Activated naive CD4-positive, alpha-beta T cell treated with anti-CD3 and anti-CD28 coated beads, Interleukin-2, amount 50 U/mL, for 24 hours (primary cell): ENCODE results near the gene CORO7.

ENCODE experiments used
- H3K27ac Mint-ChIP-seq: one replicate; pipeline ENCODE4 v1.8.0; 2021; ENCODE audit warnings: mild to moderate bottlenecking, mixed read lengths
- H3K27me3 Mint-ChIP-seq: one replicate; pipeline ENCODE4 v1.8.0; 2021; ENCODE audit warnings: mixed read lengths
- H3K36me3 Mint-ChIP-seq: one replicate; pipeline ENCODE4 v1.8.0; 2021; ENCODE audit warnings: mixed read lengths
- H3K4me1 Mint-ChIP-seq: one replicate; pipeline ENCODE4 v1.8.0; 2021; ENCODE audit warnings: mixed read lengths
- H3K4me3 Mint-ChIP-seq: one replicate; pipeline ENCODE4 v1.8.0; 2021; ENCODE audit warnings: mild to moderate bottlenecking, mixed read lengths
- H3K9me3 Mint-ChIP-seq: one replicate; pipeline ENCODE4 v1.8.0; 2021; ENCODE audit warnings: mixed read lengths

The CORO7 gene

DNA sequence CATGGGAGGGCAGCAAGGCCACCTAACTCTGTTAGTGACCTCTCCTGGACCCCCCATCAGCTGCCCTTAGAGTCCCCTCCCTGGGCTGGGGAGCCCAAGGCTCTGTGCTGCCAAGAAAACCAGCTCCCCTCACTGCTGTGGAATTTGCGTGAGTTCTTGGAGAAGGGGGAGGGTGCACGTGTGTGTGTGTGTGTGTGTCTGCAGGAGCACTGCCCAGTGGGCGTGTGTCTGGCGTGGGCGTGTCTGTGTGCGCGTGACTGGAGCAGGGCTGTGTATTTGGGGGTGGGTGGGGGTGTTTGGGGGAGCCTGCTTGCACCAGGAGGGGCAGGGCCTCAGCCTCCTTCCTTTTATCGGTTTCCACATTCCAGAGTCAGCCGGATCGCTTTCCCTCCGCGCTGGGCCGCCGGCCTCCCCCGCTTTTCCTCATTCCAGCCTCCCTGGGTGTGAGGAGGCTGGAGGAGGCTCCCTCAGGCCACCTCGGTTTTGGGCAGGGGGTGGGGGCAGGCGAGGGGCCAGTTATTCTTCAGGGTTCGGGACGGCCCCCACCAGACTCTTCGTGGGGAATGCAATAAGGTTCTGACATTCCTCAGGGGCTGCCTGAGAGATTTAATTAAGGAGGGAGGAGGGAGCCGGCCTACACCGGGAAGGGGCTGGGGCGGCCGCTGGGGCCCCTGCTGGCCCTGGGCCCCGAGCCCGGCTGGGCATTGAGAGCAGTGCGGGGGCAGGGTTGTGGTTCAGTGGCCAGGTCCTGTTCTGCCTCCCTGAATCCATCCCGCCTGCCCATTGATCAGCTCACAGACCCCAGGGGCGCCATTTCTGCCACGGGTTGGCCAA, 42.3 kb downstream of the CORO7 start:
- Mint-ChIP-seq H3K27me3 (no peaks in the 10 kb centered on the region), H3K4me3 (no peak overlapping the region), H3K36me3 (no peaks in the 10 kb centered on the region), H3K27ac (no peak overlapping the region), H3K9me3 (no peaks in the 10 kb centered on the region), H3K4me1 (peaks cover 17% of the 10 kb centered on the region)

DNA sequence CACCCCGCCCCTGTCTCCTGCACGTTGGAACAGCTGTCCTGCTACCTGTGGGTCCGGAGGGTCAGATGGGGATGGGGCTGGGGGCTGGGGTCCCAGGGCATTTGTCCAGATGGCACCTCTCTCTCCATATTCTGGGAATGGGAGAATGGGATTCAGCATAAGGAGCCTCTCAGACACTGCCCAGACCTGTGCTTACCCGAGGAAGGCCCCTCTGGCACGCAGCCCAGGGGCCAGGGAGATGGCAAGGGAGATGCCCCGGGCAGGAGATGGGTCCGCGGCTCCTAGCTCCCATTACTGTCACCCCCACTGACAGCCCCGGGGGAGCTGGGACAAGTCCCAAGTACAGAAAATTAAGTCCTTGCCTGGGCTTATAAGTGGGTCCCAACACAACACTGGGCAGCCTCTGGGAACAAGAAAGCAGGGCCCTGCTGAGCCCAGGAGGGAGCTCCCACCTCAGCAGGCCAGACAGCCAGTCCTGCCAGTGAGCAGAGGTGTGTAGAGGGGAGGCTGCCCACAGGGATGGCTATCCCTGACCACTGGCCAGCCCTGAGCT, 43.0 kb downstream of the CORO7 start:
- Mint-ChIP-seq H3K4me3 (no peak overlapping the region), H3K9me3 (no peaks in the 10 kb centered on the region), H3K36me3 (no peaks in the 10 kb centered on the region), H3K4me1 (peaks cover 17% of the 10 kb centered on the region), H3K27ac (no peak overlapping the region), H3K27me3 (no peaks in the 10 kb centered on the region)

DNA sequence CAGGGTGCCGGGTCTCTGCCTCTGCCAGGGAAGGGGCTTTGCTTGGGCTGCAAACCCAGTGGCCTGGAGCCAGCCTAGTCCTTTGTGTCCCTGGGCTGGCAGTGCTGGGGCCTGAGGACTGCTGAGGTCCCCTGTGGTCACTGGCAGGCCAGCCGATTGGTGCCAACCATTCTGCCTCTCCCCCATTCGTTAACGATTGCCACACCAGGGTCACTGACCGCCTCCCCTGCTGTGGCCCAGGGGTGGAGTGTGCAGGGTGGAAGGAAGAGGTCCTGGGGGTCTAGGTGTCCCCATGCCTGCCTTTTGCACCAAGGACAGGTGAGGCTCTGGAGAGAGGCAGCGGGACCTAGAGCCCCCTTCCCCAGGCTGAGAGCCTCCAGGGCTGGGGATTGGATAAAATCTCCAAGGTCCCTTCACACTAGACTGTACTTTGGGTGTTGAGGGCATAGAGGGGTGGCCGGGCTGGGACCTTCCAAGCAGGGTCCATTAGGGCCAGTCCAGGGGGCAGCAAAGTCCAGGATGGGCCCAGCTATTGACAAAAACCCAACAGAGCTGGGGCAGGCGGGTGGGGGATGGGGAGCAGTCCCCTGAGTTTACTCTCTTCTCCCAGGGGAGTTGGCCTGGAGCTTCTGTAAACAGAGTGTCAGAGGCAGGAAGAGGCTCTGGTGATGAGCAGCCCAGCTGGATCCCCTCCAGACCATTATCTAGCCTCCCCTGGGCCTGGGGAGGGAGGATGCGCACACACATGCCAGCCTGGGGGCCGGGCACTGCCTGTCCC, 43.6 kb downstream of the CORO7 start:
- Mint-ChIP-seq H3K27ac (no peak overlapping the region), H3K4me3 (peak overlapping the region; percentile 82), H3K4me1 (peaks cover 14% of the 10 kb centered on the region), H3K27me3 (no peaks in the 10 kb centered on the region), H3K9me3 (no peaks in the 10 kb centered on the region), H3K36me3 (no peaks in the 10 kb centered on the region)

DNA sequence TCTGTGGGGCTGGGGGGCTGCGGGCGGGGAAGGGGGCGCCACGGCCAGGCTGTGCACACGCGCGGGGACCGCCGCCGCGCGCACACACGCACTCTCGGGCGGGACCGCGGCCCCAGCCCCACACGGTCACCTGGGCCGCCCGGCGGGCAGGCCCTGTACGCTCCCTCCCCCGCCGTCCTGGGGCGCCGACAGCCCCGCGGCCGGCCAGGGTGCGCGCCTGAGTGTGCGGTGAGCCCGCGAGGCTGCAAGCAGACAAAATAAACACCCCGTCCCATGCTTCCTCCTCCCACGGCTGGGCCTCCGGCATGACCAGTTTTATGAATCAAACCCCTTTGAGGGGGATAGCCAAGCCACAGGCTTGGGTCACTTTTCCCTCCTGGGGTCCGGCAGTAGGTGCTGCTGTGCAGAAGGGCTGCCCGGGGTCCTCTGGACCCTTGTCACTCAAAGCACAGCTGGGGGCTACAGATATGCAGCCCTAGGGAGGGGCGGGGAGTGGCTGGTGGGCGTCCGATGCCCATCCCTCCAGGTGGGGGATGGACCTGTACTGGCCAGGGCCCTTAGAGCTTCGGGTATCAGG, 44.3 kb downstream of the CORO7 start:
- Mint-ChIP-seq H3K27me3 (no peaks in the 10 kb centered on the region), H3K27ac (peak overlapping the region; percentile 68), H3K36me3 (no peaks in the 10 kb centered on the region), H3K4me1 (peaks cover 13% of the 10 kb centered on the region), H3K9me3 (no peaks in the 10 kb centered on the region), H3K4me3 (peak overlapping the region; percentile 82)

DNA sequence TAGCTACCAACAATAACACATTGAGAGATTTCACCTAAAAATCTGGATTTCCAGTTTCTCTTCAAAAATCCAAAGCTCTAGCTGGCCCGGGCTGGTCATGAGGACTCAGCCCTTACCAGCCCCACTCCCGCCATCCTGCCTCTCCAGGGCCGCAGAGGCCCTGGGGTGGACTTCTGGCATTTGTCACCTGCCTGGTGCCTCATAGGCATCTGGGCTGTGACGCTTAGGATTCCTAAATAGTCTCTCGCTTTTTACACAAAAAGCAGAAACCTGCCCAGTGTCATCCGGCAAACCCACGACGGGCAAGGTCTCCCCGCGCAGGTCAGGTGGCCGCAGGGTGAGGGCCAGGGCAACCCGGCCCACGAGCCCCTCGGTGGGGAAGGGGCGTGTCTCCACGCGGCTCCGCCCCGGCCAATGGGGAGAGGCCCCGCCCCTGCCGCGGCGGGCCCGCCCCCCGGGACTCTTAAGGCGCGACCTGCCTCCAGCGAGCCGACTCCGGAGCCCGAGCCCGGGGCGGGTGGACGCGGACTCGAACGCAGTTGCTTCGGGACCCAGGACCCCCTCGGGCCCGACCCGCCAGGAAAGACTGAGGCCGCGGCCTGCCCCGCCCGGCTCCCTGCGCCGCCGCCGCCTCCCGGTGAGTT, 44.9 kb downstream of the CORO7 start, which contains the start of gene VASN:
VASN (plus strand) TSS at position 492 of the 644 bp plus-strand sequence. CDS start 9,030 bp downstream, outside the sequence.
- Mint-ChIP-seq H3K4me1 (peaks cover 13% of the 10 kb centered on the region), H3K27me3 (no peaks in the 10 kb centered on the region), H3K36me3 (no peaks in the 10 kb centered on the region), H3K4me3 (peak within 1 kb of the TSS; percentile 82), H3K9me3 (no peaks in the 10 kb centered on the region), H3K27ac (peak within 1 kb of the TSS; percentile 68)

DNA sequence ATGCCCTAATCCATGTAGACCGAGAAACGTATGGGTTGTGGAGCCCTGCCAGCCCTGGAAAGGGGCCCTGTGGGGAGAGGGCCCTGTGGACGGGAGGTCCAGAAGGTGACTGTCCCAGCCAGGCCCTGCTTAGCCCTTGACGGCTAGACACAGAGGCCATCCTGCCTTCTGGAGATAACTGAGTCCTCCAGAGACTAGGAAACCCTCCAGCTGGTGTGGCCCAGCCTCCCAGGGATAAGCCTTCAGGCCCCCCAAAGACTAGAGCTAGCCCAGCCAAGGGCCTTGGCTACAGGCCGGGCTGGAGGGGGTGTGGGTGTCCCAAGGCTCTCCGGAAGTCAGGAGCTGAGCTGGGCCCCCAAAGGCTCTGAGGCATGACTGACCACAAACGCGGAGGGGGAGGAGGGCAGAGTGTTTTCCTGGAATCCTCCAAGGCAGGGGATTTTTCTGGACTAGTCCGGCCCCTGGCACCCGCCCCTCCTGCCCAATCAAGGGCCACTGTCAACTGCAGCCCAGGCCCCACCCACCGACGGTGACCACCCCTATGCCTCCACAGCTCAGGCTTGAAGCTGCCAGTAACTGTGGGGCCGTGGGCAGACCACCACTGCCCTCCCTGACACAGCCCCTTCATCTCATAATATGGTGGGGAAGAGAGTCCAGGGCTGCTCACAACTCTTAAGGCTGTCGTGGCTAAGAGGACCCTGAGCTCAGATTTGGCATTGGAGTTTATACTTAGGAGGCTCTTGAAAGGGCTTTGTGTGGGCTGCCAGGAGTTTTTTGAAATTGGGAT, 45.6 kb downstream of the CORO7 start:
- no peaks in the 10 kb centered on the region for H3K36me3 Mint-ChIP-seq

DNA sequence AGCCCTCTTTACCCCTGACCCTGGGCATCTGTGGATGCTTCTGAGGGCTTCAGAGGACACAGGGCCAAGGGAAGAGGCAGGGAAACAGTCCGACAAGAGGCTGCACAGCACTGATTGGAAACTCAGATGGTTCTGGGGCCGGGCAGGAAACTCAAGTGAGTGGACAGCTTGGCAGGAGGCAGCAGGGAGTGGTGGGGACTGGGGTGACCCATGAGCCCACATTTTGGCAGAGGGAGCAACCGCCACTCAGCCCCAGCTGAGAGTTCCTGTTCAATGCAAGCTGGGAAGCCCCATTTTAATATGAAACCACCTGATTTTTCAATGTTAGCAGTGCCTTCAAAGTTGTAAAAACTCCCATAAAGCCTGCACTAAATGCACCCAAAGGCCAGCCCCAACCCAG, 46.2 kb downstream of the CORO7 start:
- H3K36me3 Mint-ChIP-seq = no peaks in the 10 kb centered on the region
- no peak overlapping the region for H3K27ac Mint-ChIP-seq
- H3K9me3 Mint-ChIP-seq = no peaks in the 10 kb centered on the region
- no peak overlapping the region for H3K4me3 Mint-ChIP-seq
- H3K4me1 Mint-ChIP-seq = peaks cover 9% of the 10 kb centered on the region
- no peaks in the 10 kb centered on the region for H3K27me3 Mint-ChIP-seq

More for the DNA sequence above, 45.6 kb downstream of the CORO7 start:
- H3K27ac Mint-ChIP-seq = no peak overlapping the region
- no peak overlapping the region for H3K4me3 Mint-ChIP-seq
- no peaks in the 10 kb centered on the region for H3K27me3 Mint-ChIP-seq
- H3K4me1 Mint-ChIP-seq = peaks cover 12% of the 10 kb centered on the region
- H3K9me3 Mint-ChIP-seq = no peaks in the 10 kb centered on the region

DNA sequence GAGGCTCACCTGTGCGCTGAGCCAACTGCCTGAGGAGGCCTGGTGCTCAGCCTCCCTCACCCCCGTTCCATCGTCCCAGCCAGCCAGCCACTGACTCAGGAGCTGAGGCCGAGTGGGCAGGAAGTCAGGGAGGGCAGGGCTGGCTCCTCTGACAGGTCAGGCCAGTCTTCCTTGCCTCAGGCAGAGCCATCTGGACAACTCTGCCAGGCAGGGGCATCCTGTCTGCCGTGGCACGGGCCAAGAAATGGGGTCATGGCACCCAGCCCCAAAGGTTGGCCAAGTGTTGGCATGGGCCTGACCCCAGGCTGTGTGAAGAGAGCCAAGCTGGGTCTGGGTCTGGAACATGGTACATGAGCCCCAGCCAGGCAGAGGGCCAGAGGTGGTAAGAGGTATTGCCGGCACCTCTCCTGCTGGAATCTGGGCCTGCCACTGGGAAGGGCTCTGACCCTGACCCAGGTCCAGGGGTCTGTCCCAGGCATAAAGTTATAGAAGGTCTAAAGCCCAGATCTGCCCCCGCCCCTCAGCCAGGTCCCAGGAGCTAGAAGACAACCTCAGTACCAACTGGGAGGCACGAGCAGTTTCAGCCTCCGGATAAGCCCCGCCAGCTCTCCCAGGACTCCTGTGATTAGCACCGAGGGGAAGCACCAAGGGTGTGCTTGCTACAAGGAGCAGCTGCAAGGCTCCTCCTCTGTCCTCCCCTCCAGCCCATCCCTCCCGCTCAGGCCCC, 47.2 kb downstream of the CORO7 start:
- Mint-ChIP-seq H3K4me1 (peaks cover 5% of the 10 kb centered on the region), H3K27me3 (no peaks in the 10 kb centered on the region), H3K36me3 (no peaks in the 10 kb centered on the region), H3K9me3 (no peaks in the 10 kb centered on the region), H3K27ac (no peak overlapping the region), H3K4me3 (no peak overlapping the region)

DNA sequence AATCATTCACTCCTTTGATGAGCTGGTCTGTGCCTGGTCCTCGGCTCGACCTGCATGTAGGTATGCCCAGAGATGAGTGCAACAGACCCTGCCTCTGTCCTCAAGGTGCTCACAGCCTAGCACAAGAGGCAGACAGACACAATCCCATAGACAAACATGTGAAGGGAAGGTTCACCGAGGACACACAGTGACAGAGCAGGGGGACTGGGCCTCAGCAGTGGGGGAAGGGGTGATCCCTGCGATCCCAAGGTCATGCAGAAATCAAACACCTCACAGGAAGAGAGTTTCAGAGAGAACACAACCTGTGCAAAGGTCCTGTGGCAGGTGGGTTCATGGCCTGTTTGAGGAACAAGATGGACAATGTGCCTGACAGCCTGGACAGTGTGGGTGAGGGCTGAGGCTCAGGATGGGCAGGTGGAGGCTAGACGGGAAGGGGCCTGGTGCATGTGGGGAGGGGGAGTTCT, 49.0 kb downstream of the CORO7 start:
- no peaks in the 10 kb centered on the region for H3K4me1 Mint-ChIP-seq
- H3K27me3 Mint-ChIP-seq = no peaks in the 10 kb centered on the region
- no peaks in the 10 kb centered on the region for H3K36me3 Mint-ChIP-seq
- H3K4me3 Mint-ChIP-seq = no peak overlapping the region
- no peak overlapping the region for H3K27ac Mint-ChIP-seq
- no peaks in the 10 kb centered on the region for H3K9me3 Mint-ChIP-seq

DNA sequence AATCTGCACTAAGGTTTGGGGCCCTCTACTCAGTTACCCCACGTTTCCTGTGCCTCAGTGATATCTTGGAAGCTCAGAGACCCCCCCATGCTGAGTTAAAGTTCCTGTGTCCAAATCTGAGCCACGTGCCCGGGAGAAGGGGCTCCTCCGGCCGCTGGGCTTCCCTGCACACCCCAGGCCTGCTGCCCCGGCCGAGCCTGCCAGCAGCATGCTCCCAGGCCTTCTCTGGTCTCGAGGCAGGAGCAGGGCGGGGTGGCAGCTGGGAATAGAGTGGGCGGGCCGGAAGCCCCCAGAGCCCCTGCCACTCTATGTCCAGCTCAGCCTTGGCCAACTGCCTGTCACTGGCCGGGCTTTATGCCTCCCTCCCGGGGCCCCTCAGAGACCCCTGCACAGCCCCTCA, 50.4 kb downstream of the CORO7 start:
- Mint-ChIP-seq H3K9me3 (no peaks in the 10 kb centered on the region), H3K27ac (no peak overlapping the region), H3K4me1 (no peaks in the 10 kb centered on the region), H3K27me3 (no peaks in the 10 kb centered on the region), H3K36me3 (no peaks in the 10 kb centered on the region), H3K4me3 (no peak overlapping the region)

DNA sequence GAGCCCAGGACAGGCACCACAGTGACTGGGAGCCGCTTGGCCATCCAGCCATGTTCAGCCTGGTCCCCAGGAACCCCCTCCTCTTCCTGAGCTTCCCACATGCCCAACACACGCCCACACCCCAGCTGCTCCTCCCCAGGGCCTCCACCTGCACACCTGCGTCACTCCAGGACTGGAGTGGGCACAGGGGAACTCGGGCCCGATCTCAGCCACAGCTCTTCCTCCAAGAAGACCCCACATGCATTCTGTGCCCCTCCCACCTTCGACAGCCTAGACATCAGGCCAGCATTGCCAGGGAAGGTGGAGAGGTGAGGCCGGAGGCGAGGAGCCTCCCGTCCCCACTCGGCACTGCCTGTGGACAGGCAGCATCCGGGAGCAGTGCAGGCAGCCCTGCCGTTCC, 50.8 kb downstream of the CORO7 start:
- H3K4me3 Mint-ChIP-seq = no peak overlapping the region
- H3K27me3 Mint-ChIP-seq = no peaks in the 10 kb centered on the region
- H3K36me3 Mint-ChIP-seq = no peaks in the 10 kb centered on the region
- H3K9me3 Mint-ChIP-seq = no peaks in the 10 kb centered on the region
- H3K4me1 Mint-ChIP-seq = no peaks in the 10 kb centered on the region
- H3K27ac Mint-ChIP-seq = peak overlapping the region; percentile 41

DNA sequence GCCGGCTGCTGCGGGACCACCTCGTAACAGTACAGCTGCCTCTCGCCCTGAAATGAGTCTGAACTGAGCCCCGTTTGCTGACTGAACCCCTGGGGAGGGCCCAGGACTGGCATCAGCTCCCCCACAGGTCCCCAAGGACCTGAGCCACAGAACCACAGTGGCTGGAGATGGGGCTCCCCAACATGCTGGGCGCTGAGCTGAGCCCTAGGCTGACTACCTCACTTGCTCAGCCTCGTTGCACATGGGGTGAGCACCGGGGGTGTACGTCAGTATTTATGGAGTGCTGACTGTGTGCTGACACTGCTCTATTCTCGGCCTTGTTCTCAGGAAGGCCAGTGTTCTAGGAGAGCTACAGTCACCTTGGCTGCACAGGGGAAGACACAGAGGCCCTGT, 51.4 kb downstream of the CORO7 start:
- Mint-ChIP-seq H3K4me3 (no peak overlapping the region), H3K36me3 (no peaks in the 10 kb centered on the region), H3K27me3 (no peaks in the 10 kb centered on the region), H3K4me1 (no peaks in the 10 kb centered on the region), H3K9me3 (no peaks in the 10 kb centered on the region), H3K27ac (no peak overlapping the region)

DNA sequence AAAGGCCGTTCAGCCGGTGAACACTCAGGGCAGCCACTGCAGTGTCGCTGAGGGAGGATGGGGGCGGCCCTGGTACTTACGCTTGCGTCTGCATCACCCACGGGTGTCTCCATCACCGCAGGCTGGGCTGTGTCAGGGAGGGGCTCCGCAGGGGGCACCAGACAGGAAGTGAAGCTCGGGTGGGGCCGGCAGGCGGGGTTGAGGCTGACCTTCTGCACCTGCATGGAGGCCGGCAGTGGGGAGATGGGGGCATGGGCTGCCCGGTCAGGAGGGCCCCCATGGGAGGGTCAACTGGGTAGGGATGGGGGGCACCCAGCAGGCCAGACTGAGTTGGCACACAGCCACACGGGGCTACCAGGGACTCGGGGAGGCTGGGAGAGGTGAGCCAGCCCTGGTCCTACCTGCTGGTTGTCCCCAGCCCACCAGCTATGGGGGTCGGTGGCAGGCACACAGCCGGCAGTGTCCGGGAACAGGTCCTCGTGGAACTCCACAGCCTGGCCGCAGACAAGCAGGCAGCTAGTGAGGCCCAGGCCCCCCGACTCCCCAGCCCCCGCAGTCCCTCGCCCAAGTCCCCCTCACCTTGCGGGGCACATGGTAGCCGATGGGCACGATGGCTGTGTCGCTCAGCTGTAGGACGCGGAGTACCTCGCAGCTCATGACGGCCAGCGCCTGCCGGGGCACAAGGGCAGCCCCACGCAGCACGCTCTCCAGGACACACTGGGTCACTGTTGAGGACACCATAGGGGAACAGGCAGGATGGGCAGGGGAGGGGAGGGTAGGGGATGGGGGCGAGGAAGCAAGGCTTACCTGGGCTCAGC, 52.0 kb downstream of the CORO7 start:
- H3K27ac Mint-ChIP-seq = no peak overlapping the region
- no peaks in the 10 kb centered on the region for H3K9me3 Mint-ChIP-seq
- H3K36me3 Mint-ChIP-seq = no peaks in the 10 kb centered on the region
- H3K27me3 Mint-ChIP-seq = no peaks in the 10 kb centered on the region
- H3K4me1 Mint-ChIP-seq = no peaks in the 10 kb centered on the region
- H3K4me3 Mint-ChIP-seq = no peak overlapping the region
